K562 treated with DMSO at 1 percent for 4 hours (cell line): ENCODE data around the gene RASSF5. TPM values are rescaled to one million over a fixed set of nuclear protein-coding genes. Genes with fewer than 3 reads are reported as not detected.

Experiments
- total RNA-seq: library from RNA; unstranded; fragments of 300-600 nt; gene quantifications from 2 replicates; pipeline ENCODE4 v1.2.3, GENCODE V29; 2022; ENCODE audit not compliant: insufficient read depth

Gene RASSF5, protein sequence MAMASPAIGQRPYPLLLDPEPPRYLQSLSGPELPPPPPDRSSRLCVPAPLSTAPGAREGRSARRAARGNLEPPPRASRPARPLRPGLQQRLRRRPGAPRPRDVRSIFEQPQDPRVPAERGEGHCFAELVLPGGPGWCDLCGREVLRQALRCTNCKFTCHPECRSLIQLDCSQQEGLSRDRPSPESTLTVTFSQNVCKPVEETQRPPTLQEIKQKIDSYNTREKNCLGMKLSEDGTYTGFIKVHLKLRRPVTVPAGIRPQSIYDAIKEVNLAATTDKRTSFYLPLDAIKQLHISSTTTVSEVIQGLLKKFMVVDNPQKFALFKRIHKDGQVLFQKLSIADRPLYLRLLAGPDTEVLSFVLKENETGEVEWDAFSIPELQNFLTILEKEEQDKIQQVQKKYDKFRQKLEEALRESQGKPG
- 59.0 and 66.4 TPM in 2 replicates for total RNA-seq

DNA sequence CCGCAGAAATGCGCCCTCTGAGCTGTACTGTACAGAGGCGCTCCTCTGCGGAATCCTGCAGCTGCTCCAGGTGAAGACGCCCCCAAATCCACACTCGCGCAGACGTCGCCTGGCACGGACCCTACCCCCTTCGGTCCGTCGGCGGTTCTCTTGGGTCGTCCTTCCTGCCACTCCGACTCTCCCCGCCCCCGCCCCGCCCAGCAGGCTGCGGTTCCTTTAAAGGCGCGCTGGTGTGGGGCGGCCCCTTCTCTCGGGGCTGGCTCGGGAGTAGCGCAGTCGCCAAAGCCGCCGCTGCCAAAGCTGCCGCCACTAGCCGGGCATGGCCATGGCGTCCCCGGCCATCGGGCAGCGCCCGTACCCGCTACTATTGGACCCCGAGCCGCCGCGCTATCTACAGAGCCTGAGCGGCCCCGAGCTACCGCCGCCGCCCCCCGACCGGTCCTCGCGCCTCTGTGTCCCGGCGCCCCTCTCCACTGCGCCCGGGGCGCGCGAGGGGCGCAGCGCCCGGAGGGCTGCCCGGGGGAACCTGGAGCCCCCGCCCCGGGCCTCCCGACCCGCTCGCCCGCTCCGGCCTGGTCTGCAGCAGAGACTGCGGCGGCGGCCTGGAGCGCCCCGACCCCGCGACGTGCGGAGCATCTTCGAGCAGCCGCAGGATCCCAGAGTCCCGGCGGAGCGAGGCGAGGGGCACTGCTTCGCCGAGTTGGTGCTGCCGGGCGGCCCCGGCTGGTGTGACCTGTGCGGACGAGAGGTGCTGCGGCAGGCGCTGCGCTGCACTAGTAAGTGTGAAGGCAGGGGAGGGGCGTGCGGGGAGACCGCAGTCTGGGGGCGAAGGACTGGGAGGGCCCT, at the start of gene RASSF5:
Gene RASSF5, plus strand, starts transcription at position 248 of the 846 bp plus-strand sequence. Its CDS starts 72 bp downstream, at position 320.

DNA sequence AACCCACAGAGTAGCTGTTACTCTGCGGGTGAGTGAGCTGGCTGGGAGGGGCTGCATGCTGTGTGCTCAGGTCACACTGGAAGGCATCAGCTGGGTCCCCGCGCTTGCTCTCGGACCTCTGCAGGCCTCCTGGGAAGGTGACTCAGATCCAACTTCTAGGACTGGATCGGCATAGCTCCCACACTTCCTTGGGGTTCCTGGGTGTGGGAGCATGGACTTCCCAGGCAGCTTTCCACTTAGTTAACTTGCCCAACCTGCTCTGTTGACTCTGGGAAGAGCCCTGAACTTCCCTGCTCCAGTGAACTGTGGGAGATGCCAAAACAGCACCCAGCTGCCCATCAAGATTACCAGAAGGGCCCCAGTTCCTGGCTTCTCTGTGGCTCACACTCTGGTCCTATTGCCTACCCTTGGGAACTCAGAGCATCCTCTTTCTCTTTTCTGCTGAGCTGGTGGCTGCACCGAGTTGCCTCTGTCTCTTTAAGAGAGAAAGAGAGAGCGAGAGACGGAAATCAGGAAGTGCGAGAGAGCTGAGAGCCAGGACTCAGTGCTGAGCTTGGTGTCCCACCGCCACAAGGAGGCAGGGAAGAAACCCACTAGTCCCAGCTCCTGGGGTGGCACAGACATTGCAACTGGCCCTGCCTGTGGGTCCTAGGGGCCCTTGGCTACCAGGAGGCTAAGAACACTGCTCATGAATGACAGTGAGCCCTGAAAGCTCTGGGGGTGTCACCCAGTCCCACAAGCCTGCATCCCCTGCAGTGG, 37.2 kb upstream of the RASSF5 start, which contains the start of gene IKBKE:
Gene IKBKE, plus strand, starts transcription at position 544 of the 759 bp plus-strand sequence. CDS start 2,752 bp downstream, outside the sequence.

DNA sequence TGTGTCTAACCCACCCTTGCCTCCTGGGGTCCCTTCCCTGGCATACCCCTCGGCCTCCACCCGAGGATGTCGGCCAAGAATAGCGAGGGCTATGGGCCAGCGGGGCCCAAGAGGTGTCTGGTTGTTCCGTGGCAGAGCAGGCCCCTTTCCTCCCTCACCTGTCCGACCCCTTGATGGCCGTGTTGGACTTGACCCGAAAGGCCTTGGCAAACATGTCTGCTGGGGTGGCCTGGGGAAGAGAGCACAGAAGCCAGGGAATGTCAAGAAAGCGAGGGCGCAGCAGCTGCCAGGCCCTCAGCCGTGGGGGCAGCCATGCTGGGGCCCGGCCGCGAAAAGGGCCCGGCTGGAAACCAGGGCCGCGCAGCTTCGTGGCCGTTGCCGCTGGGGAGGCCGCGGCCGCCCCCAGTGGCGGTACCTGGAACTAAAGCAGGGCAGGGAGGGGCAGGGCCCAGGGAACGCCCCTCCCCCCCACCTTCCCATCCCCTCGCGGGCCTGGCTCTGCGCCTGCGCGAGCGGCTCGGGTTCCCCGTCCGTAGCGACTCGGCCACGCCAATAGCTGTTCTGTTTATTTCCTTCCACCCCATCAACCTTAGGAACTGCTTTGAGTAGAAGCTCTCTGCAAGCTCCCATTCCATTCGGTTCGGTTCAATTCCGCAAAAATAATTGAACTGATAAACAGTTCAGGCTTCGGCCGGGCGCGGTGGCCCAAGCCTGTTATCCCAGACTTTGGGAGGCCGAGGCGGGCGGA, 105.0 kb downstream of the RASSF5 start, which contains the start of gene EIF2D:
Gene EIF2D, minus strand, starts transcription at position 337 of the 748 bp plus-strand sequence. Its CDS starts 123 bp downstream, at position 214.

DNA sequence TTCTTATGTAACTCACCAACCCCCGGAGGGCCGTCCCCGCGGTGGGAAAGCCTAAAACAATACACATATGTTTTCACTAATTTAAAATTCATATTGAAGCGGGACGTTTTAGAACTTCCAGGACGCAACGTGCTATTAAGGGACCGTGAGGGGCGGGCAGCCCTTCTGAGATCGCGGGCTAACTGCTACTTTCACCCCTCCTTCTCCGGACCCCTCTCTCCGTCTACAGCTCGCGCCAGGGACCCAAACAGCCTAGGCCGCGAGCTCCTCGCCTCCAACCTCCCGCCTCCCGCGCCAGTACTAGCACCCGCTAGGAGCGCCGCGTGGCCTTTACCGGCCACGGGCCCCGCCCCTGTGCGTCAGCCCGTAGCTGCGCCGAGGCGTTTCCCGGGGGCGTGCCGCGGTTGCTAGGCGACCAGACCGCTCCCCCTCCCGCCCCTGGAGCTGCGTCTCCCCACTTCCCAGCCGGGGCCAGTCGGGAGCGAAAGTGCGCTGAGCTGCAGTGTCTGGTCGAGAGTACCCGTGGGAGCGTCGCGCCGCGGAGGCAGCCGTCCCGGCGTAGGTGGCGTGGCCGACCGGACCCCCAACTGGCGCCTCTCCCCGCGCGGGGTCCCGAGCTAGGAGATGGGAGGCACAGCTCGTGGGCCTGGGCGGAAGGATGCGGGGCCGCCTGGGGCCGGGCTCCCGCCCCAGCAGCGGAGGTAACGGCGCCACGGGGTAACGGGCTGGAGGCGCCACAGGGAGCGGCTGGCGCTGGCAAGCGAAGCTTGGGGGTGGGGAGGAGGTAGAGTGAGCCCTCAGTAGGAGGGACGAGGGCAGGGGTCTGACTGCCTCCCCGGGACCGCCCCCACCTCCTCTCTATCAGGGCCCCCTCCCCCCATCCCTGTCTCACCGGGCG, 128.0 kb downstream of the RASSF5 start, which contains the start of gene DYRK3:
Gene DYRK3, plus strand, starts transcription at position 457 of the 898 bp plus-strand sequence. Its CDS starts 168 bp downstream, at position 625.

Other genes with a start within 250 kb of the RASSF5 start
- 3.2 and 3.7 TPM in 2 replicates for gene IKBKE, start 37.1 kb upstream of the RASSF5 start, total RNA-seq
- gene EIF2D, start 104.9 kb downstream of the RASSF5 start, total RNA-seq, result 96.2 and 97.3 TPM in 2 replicates
- gene DYRK3, start 128.0 kb downstream of the RASSF5 start, total RNA-seq, result 18.6 and 21.7 TPM in 2 replicates
- 93.1 and 108 TPM in 2 replicates for gene MAPKAPK2, start 177.4 kb downstream of the RASSF5 start, total RNA-seq